Measurements from ENCODE around the gene ZIC1.

Gene ZIC1

GRCh38 chr3:147423798-147424580 is 14.8 kb downstream of the ZIC1 start:
- DNase-seq, result no peak

DNA sequence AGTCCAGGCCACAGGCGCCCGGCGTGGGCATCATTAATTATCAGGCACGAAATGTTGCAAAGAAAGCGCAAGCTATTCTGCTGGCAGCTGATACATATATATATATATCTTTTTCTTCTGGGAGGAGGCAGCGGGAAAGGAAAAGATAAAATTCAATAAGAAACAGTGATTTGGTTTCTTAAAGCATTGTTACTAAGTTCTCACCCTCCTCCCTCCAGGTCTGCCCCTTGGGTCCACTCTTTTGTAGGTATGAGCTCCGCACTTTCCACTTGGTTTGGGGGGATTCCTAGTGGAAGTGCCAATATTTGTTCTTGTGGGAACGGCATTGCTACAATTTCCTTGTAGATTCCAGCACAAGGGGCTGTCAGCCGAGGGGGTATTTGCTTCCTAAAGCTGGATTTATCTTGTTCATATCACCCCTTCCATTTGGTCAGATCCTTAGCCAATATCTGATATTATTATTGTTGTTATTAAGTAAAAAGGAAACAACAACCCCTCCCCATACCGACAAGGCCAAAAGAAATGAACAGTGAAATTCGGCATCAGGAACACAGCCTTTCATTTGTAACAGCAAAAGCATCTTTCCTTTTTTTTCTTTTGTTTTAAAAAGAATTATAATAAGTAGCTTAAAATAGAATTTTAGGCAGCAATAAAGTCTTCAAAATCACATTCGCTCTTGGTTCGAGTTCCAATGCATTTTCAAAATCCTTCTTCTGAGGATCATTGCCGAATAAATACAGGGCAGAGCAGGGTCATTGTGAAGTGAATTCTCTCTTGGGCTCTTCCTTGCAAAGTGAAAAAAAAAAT is 15.6 kb downstream of the ZIC1 start:
- no peak for DNase-seq

- DNase-seq, result no peak
Observed at GRCh38 chr3:147425388-147425850, 16.3 kb downstream of the ZIC1 start.

DNA sequence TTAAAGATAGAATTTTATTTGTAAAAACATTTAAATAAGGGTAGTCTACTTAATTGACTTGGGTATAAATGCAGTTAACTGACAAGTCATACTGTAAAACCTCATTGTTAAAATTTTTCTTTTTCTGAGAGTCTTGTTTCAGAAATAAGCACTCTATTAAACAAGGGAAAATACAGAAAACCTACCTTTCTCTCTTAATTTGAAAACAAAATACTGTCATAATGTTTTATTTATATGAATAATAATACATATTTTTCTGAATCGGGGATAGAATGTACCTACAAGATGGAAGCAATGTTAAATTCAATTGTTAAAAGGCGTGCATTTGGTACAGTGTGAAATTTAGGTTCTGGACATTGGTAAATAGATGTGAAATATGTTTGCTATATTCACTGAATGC is 17.8 kb downstream of the ZIC1 start:
- DNase-seq, result no peak

DNA sequence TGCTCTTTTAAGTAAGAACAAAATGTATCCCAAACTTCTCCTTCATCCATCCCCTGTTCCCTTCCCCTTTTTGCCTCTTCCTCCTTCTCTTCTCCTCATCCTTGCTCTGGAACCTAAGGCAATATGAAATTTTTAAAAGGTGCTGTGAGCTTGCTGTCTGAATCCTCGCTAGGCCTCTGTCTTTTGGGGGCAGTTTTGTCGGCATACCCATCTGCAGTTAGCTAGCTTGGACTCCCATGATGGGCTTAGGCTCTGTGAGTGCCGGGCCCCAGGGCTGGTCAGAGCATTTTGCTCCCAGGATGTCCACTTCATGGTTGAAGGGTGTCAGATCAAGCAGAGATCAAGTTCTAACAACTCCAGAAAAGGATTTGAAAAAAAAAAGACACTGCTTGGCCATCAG is 18.6 kb downstream of the ZIC1 start:
- DNase-seq, result no peak

DNA sequence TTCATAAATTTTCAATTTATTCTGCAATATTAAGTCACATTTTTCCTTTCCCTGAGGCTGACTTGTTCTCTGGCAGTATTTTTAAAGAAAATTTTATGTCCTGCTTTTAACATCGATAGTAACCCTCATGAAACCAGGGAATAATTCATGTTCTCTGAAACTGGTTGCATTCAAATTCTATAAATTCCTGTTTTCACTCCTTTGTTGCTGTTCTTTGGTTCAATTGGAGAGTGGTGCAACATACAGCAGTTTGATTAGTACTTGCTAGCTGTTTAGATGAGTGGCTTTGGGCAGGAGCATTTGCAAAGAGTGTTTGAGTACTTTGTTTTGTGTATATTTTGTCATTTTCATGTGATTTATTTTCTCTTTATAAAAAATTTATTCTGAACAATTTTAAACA is 19.2 kb downstream of the ZIC1 start:
- DNase-seq, result no peak

DNA sequence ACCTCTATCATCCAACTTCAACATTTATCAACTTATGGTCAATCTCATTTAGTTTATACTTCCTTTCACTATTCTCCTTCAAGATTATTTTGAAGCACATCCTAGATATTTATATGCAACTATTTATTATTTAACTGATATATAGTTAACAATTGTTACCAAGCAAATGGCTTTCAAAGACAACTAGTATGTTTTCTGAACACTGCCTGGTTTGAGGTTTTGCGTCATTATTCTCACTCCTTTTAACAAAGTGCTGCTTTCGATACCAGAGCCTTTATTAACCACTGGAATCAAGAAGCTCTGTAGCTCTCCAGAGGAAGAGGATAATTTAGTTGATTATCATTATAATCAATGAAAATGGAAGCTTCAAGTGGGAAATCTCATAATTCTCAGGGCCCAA is 19.6 kb downstream of the ZIC1 start:
- no peak for DNase-seq

DNA sequence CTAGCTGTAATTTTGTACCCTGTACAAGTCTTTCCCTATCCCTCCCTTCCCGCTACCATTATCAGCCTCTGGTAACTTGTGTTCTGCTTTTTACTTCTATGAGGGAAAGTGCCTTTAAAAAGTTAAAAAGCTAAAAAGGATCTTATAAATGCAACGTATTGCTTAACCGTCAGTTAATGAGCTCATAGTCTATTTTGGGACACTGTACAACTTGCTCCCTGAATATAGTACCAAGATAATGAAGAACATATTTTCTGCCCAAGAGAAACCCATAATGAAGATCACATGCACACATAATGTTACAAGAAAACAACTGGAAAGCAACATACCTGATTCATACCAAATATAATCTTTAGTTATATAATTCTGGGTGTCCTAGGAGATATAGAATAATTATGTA is 22.6 kb downstream of the ZIC1 start:
- DNase-seq, result no peak

- no peak for DNase-seq
Observed at GRCh38 chr3:147447224-147447623, 38.1 kb downstream of the ZIC1 start.

GRCh38 chr3:147449669-147450068 is 40.5 kb downstream of the ZIC1 start:
- no peak for DNase-seq

- no peak for DNase-seq
Observed at GRCh38 chr3:147458995-147459704, 50.0 kb downstream of the ZIC1 start.

DNA sequence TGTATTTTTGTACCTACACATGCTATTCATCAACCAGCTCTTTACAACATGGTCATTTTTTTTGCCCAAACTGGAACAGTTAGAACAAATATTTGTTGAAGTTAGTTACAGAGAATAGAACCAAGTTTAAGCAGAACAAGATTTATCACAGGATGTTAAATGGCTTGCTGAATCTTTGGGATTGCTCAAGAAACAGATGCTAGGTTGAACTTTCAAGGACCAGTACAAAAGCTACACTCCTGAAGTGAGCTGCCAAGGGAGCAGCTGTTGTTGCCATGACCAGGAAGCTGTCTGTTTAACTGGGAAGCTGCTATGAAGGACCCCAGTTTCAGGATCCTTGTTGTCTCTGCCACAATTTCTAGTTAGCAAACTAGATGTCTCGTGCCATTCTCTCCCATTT is 53.7 kb downstream of the ZIC1 start:
- no peak for DNase-seq

Measured in suppressor macrophage treated with lipopolysaccharide for 1 hour (primary cell).